GM18868 (cell line): ENCODE results near the gene TEX51.

Experiments
- ATAC-seq: cut with Tn5 transposase; IDR thresholded peaks from one replicate; pipeline ENCODE4 v1.9.1; 2021; ENCODE audit warnings: mild to moderate bottlenecking, moderate library complexity; ENCODE audit not compliant: unreplicated experiment

The TEX51 gene

DNA sequence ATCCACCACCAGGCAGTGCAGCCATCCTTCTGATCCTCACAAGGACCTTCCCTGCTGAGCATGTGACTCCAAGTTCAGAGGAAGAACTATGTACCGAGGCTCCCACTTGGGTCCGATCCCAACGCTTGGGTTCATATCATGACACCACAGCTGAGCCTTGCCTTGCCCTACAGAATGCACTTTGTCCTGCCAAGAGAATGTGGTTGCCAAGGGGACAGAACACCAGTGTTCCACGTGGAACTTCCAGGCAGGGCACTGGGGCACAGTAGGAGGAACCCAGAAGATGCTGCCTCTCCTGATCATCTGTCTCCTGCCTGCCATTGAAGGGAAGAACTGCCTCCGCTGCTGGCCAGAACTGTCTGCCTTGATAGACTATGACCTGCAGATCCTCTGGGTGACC, at the start of gene TEX51:
Gene TEX51, plus strand, starts transcription at position 255 of the 400 bp plus-strand sequence. Its CDS starts 29 bp downstream, at position 284.
- ATAC-seq = no peak

- no peak for ATAC-seq
Observed at GRCh38 chr2:126849054-126849453, 49.6 kb upstream of the TEX51 start.

DNA sequence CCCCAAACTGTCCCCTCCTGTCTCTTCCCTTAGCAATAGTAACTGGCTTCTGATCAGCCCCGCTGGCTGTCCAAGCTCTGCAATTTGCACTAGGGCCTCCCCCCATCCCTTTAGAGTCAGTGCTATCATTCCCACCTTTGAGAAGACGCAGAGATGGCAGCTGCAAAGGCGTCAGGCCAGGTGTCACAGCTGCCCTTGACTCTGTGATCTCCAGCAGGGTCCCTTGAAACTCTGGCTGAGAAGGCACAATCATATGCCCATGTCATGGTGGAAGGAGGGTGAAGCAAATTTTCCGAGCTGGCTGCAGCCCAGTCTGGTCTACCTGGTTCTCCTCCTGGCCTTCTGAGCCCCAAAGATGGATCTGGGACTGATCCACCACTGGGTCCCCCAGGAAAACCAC, 49.2 kb upstream of the TEX51 start:
- no peak for ATAC-seq

- ATAC-seq = no peak
Observed at GRCh38 chr2:126849991-126850535, 48.6 kb upstream of the TEX51 start.

DNA sequence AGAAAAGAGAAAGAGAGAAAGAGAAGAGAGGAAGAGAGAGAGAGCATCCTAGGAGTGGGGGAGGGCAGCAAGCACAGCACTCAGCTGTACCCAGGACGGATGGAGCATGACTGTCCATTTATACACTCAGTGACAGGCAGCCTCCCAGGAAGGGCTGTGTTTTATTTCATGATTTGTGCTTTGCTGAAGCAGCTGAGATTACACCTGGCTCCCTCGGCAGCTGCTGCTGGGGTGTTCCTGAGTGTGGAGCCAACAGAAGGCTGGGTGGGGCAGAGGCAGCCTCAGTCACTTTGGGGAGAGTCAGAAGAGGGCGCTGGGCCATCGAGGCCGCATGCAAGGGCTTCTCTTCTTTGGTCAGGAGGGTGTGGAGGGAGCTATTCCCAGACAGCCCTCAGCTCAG, 47.8 kb upstream of the TEX51 start:
- ATAC-seq = no peak

DNA sequence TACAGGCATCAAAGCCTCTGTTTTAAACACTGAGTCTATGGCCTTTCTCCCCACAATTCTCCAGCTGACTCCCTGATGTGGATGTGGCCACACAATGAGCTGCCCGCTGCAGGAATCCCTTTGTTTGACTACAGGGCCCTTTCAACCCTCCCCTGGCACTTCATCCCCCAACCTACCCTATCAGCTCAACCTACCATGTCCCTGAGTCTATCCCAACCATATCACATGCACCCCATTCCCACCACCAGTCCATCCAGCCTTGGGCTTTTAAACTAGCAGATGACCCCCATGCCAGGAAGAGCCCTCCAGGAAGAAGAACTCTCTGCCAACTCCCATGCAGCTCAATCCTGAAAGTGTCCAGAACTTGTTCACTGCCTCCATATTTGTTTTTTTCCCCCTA, 46.9 kb upstream of the TEX51 start:
- ATAC-seq = no peak

GRCh38 chr2:126852361-126852760, 46.3 kb upstream of the TEX51 start:
- no peak for ATAC-seq

DNA sequence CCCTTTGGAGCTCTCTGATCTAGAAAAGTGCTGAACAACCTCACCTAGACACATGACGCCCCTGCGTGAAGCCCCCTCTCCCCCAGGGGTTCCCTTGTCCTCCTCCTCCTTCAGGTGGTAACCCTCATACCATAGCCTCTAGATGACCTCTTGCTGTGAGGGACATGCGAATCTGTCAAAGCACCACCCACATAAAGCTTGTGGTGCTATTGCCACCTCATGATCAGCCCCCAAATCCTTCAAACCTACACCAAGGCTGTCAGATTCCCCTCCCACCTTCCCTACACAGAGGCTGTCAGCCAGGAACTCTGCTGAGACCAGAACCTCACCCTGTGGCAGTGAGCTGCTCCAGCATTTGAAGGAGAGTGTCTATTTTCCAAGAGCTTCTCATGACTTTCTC, 43.1 kb upstream of the TEX51 start:
- ATAC-seq = no peak

DNA sequence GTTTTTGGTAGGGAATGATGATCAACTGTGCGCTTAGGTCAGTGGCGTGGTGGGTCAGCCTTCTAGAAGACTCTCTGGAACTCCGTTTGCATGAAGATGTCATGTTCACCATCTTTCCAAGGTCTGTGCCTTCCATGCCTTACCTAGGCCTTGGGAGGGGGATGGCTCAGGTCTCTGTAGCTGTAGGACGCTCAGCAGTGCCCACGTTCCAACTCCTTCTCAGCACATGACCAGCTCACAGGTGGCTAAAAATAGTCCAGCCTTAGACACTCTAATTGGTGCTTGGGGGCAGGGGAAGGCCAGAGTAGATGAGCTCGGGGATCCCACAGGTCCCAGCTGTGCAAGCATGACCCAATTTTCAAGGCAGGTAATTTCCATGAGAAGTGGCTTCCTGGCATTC, 42.3 kb upstream of the TEX51 start:
- ATAC-seq = no peak

GRCh38 chr2:126857502-126857901, 41.2 kb upstream of the TEX51 start:
- no peak for ATAC-seq

DNA sequence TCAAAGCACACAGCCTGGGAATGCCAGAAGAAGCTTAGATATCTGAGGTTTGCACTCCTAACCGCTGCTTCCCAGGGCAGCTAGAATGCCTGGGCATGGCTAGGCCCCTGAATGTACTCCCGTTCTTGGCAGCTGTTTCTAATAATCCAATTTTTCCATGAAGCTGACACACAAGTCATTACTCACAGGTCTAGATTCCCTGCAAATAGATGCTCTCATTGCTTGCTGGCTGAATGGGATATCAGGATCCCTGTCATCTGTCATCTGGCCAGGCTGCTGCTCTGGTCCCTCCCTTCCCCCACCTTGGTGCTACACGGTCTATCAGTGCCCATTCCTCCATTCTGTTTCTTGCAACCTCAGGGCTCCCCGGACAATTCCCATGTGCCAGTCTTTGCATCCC, 40.7 kb upstream of the TEX51 start:
- no peak for ATAC-seq

DNA sequence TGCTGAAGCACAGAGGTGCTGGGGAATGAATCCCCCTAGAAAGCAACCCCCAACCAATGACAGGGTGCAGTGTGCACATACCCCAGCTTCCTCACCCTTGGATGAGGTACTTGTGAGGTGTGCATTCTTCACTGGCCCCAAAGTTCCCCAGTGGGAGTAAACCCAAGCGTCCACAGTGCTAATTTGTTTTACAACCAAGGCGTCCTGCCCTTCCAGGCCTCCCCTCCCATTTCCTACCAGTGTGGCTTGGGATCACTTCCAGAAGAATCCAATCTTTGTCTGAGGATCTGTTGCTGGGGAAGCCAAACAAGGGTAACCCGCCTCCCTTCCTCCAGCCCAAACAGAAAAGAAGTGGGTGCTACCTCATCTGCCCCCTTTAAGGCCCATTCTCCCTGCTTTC, 40.3 kb upstream of the TEX51 start:
- no peak for ATAC-seq

- no peak for ATAC-seq
Observed at GRCh38 chr2:126858991-126859390, 39.7 kb upstream of the TEX51 start.

- no peak for ATAC-seq
Observed at GRCh38 chr2:126859631-126860030, 39.1 kb upstream of the TEX51 start.

GRCh38 chr2:126860385-126860784, 38.3 kb upstream of the TEX51 start:
- no peak for ATAC-seq

GRCh38 chr2:126862730-126863129, 36.0 kb upstream of the TEX51 start:
- ATAC-seq = no peak

DNA sequence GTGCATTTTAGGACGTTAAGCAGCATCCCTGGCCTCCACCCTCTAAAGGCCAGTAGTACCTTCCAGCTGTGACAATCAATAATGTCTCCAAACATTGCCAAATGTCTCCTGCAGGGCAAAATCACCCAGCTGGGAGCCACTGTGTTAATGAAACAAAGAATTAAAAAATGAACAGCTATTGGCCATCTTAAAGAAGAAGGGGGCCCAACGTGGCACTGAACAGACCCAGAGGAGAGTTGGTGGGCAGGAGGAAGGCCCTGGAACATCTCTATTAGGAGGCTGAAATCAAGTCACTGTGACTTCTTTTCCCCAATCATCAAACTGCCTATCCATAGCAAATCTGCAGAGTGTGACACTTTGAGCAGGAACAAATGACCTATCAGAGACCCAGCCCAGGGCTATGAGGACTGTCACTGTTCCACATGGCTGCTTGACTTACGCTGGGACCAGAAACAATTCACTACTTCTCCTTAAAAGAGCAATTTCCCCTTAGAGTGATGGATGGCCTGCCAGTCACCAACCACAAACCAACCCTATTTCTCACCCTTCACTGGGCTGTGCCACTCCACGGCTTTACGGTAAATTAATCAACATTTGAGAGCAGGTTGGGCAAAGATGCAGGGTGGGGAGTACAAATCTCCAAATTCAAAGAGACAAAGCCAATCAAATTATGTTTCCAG, 35.2 kb upstream of the TEX51 start:
- no peak for ATAC-seq

DNA sequence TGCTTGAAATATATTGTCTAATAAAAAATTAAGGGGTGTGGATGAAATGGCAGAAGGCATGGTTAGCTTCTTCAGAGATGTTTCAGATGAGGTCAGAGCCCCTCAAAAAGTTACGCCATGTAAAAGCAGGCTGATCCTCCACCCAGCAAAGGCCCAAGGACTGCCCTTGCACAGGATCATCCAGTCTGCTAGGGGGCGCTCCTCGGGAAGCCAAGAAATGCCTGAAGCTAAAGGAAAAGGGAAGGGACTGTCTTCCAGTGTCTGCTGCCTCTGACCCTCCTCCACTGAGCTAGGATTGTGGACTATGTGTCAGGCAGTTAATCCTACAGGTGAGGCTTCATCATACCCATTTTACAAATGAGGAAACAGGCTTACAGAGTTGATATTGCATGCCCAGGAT, 33.8 kb upstream of the TEX51 start:
- ATAC-seq = no peak

GRCh38 chr2:126866451-126866850, 32.2 kb upstream of the TEX51 start:
- no peak for ATAC-seq

DNA sequence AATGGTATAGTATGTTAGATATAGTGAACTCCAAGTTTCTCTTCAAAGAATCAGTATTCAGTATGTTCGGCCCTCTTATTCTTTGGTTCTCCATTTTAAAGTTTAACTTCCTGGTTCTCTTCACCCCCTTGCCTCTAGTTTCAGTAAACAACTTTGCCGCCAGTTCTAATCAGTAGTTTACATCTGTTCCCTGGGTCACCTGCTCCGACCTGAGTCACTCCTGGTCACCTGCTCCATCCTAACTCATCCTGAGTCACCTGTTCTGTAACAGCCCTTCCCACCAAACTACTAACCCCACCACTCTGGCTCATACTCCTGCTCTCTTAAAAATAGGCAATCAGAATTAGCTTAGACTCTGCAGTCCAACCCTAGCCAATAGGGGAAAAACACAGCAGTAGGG, 23.7 kb upstream of the TEX51 start:
- no peak for ATAC-seq

GRCh38 chr2:126876631-126877030, 22.1 kb upstream of the TEX51 start:
- no peak for ATAC-seq

DNA sequence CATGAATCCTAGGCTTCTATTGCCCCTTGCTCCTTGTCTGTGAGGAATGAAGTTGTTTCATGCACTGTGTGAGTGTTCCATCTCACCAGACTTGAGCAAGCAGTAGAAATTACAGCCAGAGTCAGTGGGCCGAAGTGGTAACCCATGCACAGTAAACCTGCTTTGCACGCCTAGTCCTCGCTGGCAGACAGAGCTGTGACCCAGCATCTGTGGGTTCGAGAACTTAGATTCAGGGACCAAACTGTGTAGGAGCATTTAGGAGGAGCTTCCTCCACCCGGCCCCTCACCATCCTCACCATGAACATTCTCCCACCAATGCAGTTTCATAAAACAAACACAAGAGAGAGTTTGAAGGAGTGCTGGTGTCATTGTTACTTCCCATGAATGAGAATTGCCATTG, 21.6 kb upstream of the TEX51 start:
- ATAC-seq = no peak
